Epidermal melanocyte (primary cell): ENCODE data around the gene ACACA.

Experiments used
- DNase-seq: peaks from one replicate; pipeline ENCODE4 v3.0.0; 2011; ENCODE audit warnings: low spot score; ENCODE audit not compliant: insufficient read length

ACACA gene

GRCh38 chr17:37134050-37134449, 272.6 kb downstream of the ACACA start:
- no peak for DNase-seq

- DNase-seq: no peak
Observed at GRCh38 chr17:37133136-37133535, 273.5 kb downstream of the ACACA start.

GRCh38 chr17:37131669-37132611, 274.7 kb downstream of the ACACA start:
- DNase-seq: no peak

- DNase-seq: no peak
Observed at GRCh38 chr17:37130984-37131446, 275.6 kb downstream of the ACACA start.

GRCh38 chr17:37124821-37125173, 281.8 kb downstream of the ACACA start:
- no peak for DNase-seq

- no peak for DNase-seq
Observed at GRCh38 chr17:37123941-37124820, 282.5 kb downstream of the ACACA start.

- no peak for DNase-seq
Observed at GRCh38 chr17:37123386-37123785, 283.2 kb downstream of the ACACA start.

- no peak for DNase-seq
Observed at GRCh38 chr17:37121616-37122015, 285.0 kb downstream of the ACACA start.

GRCh38 chr17:37118366-37119137, 288.1 kb downstream of the ACACA start:
- no peak for DNase-seq

GRCh38 chr17:37117373-37118142, 289.1 kb downstream of the ACACA start:
- no peak for DNase-seq

GRCh38 chr17:37116671-37117185, 289.9 kb downstream of the ACACA start:
- DNase-seq: no peak

- DNase-seq: no peak
Observed at GRCh38 chr17:37111329-37111728, 295.3 kb downstream of the ACACA start.

- no peak for DNase-seq
Observed at GRCh38 chr17:37110746-37111145, 295.9 kb downstream of the ACACA start.

- DNase-seq: no peak
Observed at GRCh38 chr17:37109731-37110710, 296.6 kb downstream of the ACACA start.

GRCh38 chr17:37109106-37109505, 297.5 kb downstream of the ACACA start:
- DNase-seq: no peak

- DNase-seq: no peak
Observed at GRCh38 chr17:37107406-37108083, 299.1 kb downstream of the ACACA start.

- no peak for DNase-seq
Observed at GRCh38 chr17:37106049-37106448, 300.6 kb downstream of the ACACA start.

GRCh38 chr17:37103231-37103630, 303.4 kb downstream of the ACACA start:
- DNase-seq: no peak

GRCh38 chr17:37101306-37101705, 305.3 kb downstream of the ACACA start:
- DNase-seq: no peak
